Peyer's patch (tissue), 4 donors: ENCODE measurements around the gene MYH16.

Experiments
- CTCF ChIP-seq, 6 experiments: fragments of 450-650 bp in 4 of 6; fragments of 200-600 bp in 2 of 6; sonication (generic) in 1 of 6; IDR thresholded peaks; one replicate each; pipeline ENCODE4 v1.5.1; 2017 to 2019; ENCODE audit warnings: antibody characterized with exemption in 6 of 6, mild to moderate bottlenecking in 3 of 6, moderate library complexity in 1 of 6
- POLR2A ChIP-seq, 2 donors: fragments of 450-650 bp; IDR thresholded peaks; one replicate each; pipeline ENCODE4 v1.5.1; 2017; ENCODE audit warnings: antibody characterized with exemption in 2 of 2, mild to moderate bottlenecking in 2 of 2, moderate library complexity in 2 of 2

GRCh38 chr7:99357701-99358490 is 85.3 kb downstream of the MYH16 start:
- TF ChIP-seq CTCF (IDR thresholded peaks at IDR 0.05) (no peak), POLR2A (IDR thresholded peaks at IDR 0.05) (no peak)
